ENCODE results near the gene CCT2. TPM values are rescaled to one million over a fixed set of nuclear protein-coding genes. Genes with fewer than 3 reads are reported as not detected.
A peak's percentile ranks its signal among the peaks of the same experiment; 100 is the strongest.

The CCT2 gene
- total and polyA plus RNA-seq, 8 donors = 43.3 to 137 (median 78.3) TPM

DNA sequence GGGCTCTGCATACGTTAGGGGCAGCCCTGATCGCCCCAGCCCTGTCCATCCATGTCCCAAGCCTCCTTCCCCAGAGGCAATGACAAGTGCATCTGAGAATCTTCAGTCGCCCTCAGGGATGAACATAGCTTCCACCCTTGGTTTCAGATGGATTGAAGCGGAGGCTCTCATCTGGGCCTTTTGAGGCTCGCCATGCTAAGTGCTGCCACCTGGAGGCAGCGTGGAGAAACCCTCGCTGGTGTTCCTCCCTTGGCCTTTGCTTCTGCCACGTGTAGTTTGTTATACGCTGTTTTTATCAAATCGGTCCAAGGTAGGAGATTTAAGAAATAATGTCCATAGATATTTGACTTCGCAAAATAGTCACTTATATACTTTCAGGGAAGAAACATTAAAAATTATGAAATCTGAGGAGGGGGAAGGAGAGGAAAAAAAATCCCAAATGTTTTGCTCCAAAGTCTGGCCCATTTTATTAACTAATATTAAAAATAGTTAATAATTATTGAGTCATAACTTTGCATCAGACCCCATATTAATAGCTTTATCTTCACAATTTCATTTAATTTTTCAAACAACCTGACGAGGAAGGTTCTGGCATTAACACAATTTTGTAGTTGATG, 54.2 kb downstream of the CCT2 start:
- WGBS, 5 donors = 16 to 26% (median 21%) methylated on average over 12 of the region's 12 CpGs
- no peak for TF ChIP-seq POLR2A (IDR thresholded peaks at IDR 0.05)
- TF ChIP-seq EP300 (IDR thresholded peaks at IDR 0.05) = no peak
- peak in 1 of 3 donors; percentile 16 for TF ChIP-seq POLR2AphosphoS5 (IDR thresholded peaks at IDR 0.05)
- TF ChIP-seq, protein P1, sequence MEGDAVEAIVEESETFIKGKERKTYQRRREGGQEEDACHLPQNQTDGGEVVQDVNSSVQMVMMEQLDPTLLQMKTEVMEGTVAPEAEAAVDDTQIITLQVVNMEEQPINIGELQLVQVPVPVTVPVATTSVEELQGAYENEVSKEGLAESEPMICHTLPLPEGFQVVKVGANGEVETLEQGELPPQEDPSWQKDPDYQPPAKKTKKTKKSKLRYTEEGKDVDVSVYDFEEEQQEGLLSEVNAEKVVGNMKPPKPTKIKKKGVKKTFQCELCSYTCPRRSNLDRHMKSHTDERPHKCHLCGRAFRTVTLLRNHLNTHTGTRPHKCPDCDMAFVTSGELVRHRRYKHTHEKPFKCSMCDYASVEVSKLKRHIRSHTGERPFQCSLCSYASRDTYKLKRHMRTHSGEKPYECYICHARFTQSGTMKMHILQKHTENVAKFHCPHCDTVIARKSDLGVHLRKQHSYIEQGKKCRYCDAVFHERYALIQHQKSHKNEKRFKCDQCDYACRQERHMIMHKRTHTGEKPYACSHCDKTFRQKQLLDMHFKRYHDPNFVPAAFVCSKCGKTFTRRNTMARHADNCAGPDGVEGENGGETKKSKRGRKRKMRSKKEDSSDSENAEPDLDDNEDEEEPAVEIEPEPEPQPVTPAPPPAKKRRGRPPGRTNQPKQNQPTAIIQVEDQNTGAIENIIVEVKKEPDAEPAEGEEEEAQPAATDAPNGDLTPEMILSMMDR (IDR thresholded peaks at IDR 0.05) = peak in 5 of 7 experiments; percentile 51 to 77 (median 71)
- intact Hi-C loops (cut with DNase I; ENCODE audit: low total_unique reads) = no loop called here

DNA sequence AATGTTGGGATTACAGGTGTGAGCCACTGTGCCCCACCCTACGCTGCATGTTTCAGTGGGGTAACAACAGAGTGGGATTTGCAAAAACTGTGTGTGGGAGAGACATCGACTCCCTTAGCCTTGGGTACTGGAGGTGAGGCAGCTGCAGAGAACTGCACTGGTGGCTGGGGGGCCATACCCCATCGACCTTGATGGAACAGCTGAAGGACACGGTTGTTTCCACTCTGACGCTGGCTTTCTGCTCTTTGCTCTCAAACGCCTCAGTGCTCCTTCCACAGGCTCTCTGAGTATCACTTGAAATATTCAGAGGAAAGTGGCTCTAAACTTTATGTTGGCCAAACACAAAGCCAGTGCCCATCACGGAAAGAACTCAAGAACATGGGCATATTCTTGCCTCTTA, 56.3 kb downstream of the CCT2 start:
- Histone ChIP-seq H3K4me1 (no peaks in the 10 kb centered on the region), H3K27me3 (no peaks in the 10 kb centered on the region), H3K4me3 (no peak overlapping the region), H3K27ac (no peak overlapping the region), H3K9me3 (no peaks in the 10 kb centered on the region), H3K36me3 (no peaks in the 10 kb centered on the region)
- no peak for TF ChIP-seq POLR2A (IDR thresholded peaks at IDR 0.05)
- no peak for TF ChIP-seq POLR2AphosphoS5 (IDR thresholded peaks at IDR 0.05)
- TF ChIP-seq, protein P1 (IDR thresholded peaks at IDR 0.05) = no peak
- TF ChIP-seq EP300 (IDR thresholded peaks at IDR 0.05) = no peak
- 87 to 95% (median 92%) methylated on average over 7 of the region's 7 CpGs for WGBS, 5 donors
- intact Hi-C loops (cut with DNase I; ENCODE audit: low total_unique reads) = no loop called here
- DNase-seq = no peak

More for the DNA sequence above, 54.2 kb downstream of the CCT2 start:
- Histone ChIP-seq H3K4me1 (no peaks in the 10 kb centered on the region), H3K4me3 (no peak overlapping the region), H3K36me3 (no peaks in the 10 kb centered on the region), H3K27me3 (no peaks in the 10 kb centered on the region), H3K9me3 (no peaks in the 10 kb centered on the region), H3K27ac (no peak overlapping the region)
- peak; percentile 67 to 87 for DNase-seq

DNA sequence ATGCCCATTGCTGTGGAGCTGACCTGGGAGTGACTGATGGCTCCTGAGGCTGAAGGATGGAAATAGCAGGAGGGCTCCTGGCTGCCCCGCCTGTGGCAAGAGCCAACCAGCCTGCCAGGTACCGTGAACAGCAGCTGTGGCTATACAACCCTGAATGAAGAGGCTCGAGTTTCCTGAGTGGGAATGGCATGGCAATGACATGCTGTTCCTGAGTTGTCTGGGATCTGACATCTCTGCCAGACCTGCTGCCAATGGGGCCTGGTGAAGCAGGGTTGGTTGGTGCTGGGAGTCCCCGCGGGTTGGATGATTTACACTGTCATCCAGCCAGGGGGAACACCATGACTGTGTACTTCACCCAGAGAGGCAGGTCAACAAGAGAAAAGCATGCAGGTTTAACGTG, 57.3 kb downstream of the CCT2 start:
- H3K27me3 ChIP-seq = no peaks in the 10 kb centered on the region
- H3K27ac ChIP-seq = no peak overlapping the region
- no peaks in the 10 kb centered on the region for H3K4me1 ChIP-seq
- TF ChIP-seq POLR2AphosphoS5 (IDR thresholded peaks at IDR 0.05) (no peak), POLR2A (IDR thresholded peaks at IDR 0.05) (no peak), EP300 (IDR thresholded peaks at IDR 0.05) (no peak)
- TF ChIP-seq, protein P1 (IDR thresholded peaks at IDR 0.05) = no peak
- 66 to 78% (median 78%) methylated on average over 3 to 6 of the region's 6 CpGs for WGBS, 5 donors
- no peak overlapping the region for H3K4me3 ChIP-seq
- intact Hi-C loops (cut with DNase I; ENCODE audit: low total_unique reads) = no loop called here
- no peaks in the 10 kb centered on the region for H3K9me3 ChIP-seq
- no peaks in the 10 kb centered on the region for H3K36me3 ChIP-seq
- DNase-seq = no peak

DNA sequence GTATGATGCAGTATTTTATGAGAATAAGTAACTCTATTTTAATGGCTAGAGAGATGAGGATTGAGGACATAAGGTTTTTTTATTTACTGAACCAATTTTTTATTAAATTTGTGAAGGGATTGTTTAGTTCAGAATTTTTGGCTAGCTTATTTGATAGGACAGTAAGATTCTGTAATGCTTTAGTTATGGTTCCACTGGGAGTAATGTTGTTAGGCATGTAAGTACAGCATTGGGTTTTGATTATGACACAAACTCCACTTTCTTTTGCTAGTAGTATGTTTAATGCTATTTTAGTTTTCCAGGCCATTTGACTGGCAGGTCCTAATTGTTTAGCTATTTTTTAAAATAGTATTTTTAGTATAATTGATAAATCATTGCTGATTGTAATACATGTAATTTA, 59.3 kb downstream of the CCT2 start:
- TF ChIP-seq POLR2AphosphoS5 (IDR thresholded peaks at IDR 0.05) (no peak), EP300 (IDR thresholded peaks at IDR 0.05) (no peak), POLR2A (IDR thresholded peaks at IDR 0.05) (no peak)
- TF ChIP-seq, protein P1 (IDR thresholded peaks at IDR 0.05) = no peak
- intact Hi-C loops (cut with DNase I; ENCODE audit: low total_unique reads) = no loop called here

More for the DNA sequence above, 59.3 kb downstream of the CCT2 start:
- Histone ChIP-seq H3K27ac (no peak overlapping the region), H3K4me1 (no peaks in the 10 kb centered on the region), H3K36me3 (no peaks in the 10 kb centered on the region), H3K4me3 (no peak overlapping the region), H3K27me3 (no peaks in the 10 kb centered on the region), H3K9me3 (no peaks in the 10 kb centered on the region)
- no peak for DNase-seq

All from stomach (tissue), 9 donors.